Osteoblast (primary cell): ENCODE data around the gene IGFBP2. TPM values are rescaled to one million over a fixed set of nuclear protein-coding genes. Genes with fewer than 3 reads are reported as not detected.

Source experiments
- DNase-seq: peaks from one replicate; pipeline ENCODE4 v3.0.0; 2011; ENCODE audit warnings: low spot score, mixed read lengths; ENCODE audit not compliant: insufficient read length; ENCODE audit errors: missing footprints
- H2AFZ ChIP-seq: 2 replicates; pipeline ENCODE4 v1.6.0; 2011; ENCODE audit warnings: mild to moderate bottlenecking, low read length
- H3K27ac ChIP-seq: 2 replicates; pipeline ENCODE4 v1.5.1; 2011; ENCODE audit warnings: mild to moderate bottlenecking, low read depth, low read length, moderate library complexity
- H3K27me3 ChIP-seq: 2 replicates; pipeline ENCODE4 v1.6.0; 2012; ENCODE audit warnings: mild to moderate bottlenecking, control low read depth, inconsistent platforms, low read length, moderate library complexity; ENCODE audit not compliant: insufficient read depth
- H3K36me3 ChIP-seq: 2 replicates; pipeline ENCODE4 v1.5.1; 2011; ENCODE audit warnings: mild to moderate bottlenecking, low read length, control low read depth, moderate library complexity; ENCODE audit not compliant: insufficient read depth
- H3K4me1 ChIP-seq: 2 replicates; pipeline ENCODE4 v1.5.1; 2011; ENCODE audit warnings: mild to moderate bottlenecking, low read length, control low read depth, moderate library complexity; ENCODE audit not compliant: insufficient read depth
- H3K4me2 ChIP-seq: 2 replicates; pipeline ENCODE4 v1.6.0; 2011; ENCODE audit warnings: mild to moderate bottlenecking, low read length; ENCODE audit not compliant: insufficient read depth
- H3K4me3 ChIP-seq: fragments of 200-600 bp; sonication (generic); 3 replicates; pipeline ENCODE4 v1.5.1; 2012; ENCODE audit warnings: mild to moderate bottlenecking, low read length, inconsistent platforms; ENCODE audit not compliant: insufficient read depth
- H3K79me2 ChIP-seq: 2 replicates; pipeline ENCODE4 v1.6.0; 2012; ENCODE audit warnings: mild to moderate bottlenecking, low read length, control low read depth, inconsistent platforms; ENCODE audit not compliant: insufficient read depth
- H3K9me3 ChIP-seq: 2 replicates; pipeline ENCODE4 v1.5.1; 2011; ENCODE audit warnings: low read depth, low read length, control low read depth
- H4K20me1 ChIP-seq: 2 replicates; pipeline ENCODE4 v1.6.0; 2012; ENCODE audit warnings: mild to moderate bottlenecking, low read length, control low read depth; ENCODE audit not compliant: insufficient read depth
- CTCF ChIP-seq: IDR thresholded peaks from 2 replicates; pipeline ENCODE4 v1.5.1; 2011; ENCODE audit warnings: mild to moderate bottlenecking, low read depth, low read length, moderate library complexity; ENCODE audit errors: extremely low read depth
- total RNA-seq: library from RNA; depleted of rRNA; stranded (reverse); fragments of >200 nt; gene quantifications from 2 replicates; pipeline ENCODE4 v1.2.3, GENCODE V29; 2012

Gene IGFBP2
- total RNA-seq, 1 donor, result 11.2 TPM

- Histone ChIP-seq H3K27me3 (peaks cover 45% of the 10 kb centered on the region), H3K27ac (no peak overlapping the region), H3K4me3 (no peak overlapping the region), H3K4me1 (no peaks in the 10 kb centered on the region), H3K9me3 (no peaks in the 10 kb centered on the region), H2AFZ (no peak overlapping the region), H3K36me3 (no peaks in the 10 kb centered on the region), H3K4me2 (no peak overlapping the region), H4K20me1 (no peaks in the 10 kb centered on the region), H3K79me2 (no peaks in the 10 kb centered on the region)
- DNase-seq, result peak; percentile 37
- no peak for TF ChIP-seq CTCF
Observed at GRCh38 chr2:216671791-216672343, 38.6 kb downstream of the IGFBP2 start.

GRCh38 chr2:216672466-216672865, 39.2 kb downstream of the IGFBP2 start:
- no peaks in the 10 kb centered on the region for H3K9me3 ChIP-seq
- no peaks in the 10 kb centered on the region for H4K20me1 ChIP-seq
- H3K4me3 ChIP-seq, result no peak overlapping the region
- H3K79me2 ChIP-seq, result no peaks in the 10 kb centered on the region
- DNase-seq, result peak; percentile 62
- no peaks in the 10 kb centered on the region for H3K4me1 ChIP-seq
- H3K4me2 ChIP-seq, result no peak overlapping the region
- no peak for TF ChIP-seq CTCF
- H2AFZ ChIP-seq, result no peak overlapping the region
- H3K27me3 ChIP-seq, result peaks cover 47% of the 10 kb centered on the region
- H3K27ac ChIP-seq, result no peak overlapping the region
- no peaks in the 10 kb centered on the region for H3K36me3 ChIP-seq

GRCh38 chr2:216673021-216673420, 39.8 kb downstream of the IGFBP2 start:
- H3K4me1 ChIP-seq, result no peaks in the 10 kb centered on the region
- no peaks in the 10 kb centered on the region for H3K9me3 ChIP-seq
- DNase-seq, result peak; percentile 9
- no peak overlapping the region for H3K27ac ChIP-seq
- H2AFZ ChIP-seq, result no peak overlapping the region
- H3K27me3 ChIP-seq, result peaks cover 46% of the 10 kb centered on the region
- TF ChIP-seq CTCF, result no peak
- H3K4me3 ChIP-seq, result no peak overlapping the region
- no peaks in the 10 kb centered on the region for H3K36me3 ChIP-seq
- H3K4me2 ChIP-seq, result no peak overlapping the region
- H4K20me1 ChIP-seq, result no peaks in the 10 kb centered on the region
- H3K79me2 ChIP-seq, result no peaks in the 10 kb centered on the region

- no peaks in the 10 kb centered on the region for H3K9me3 ChIP-seq
- no peaks in the 10 kb centered on the region for H3K4me1 ChIP-seq
- H3K4me3 ChIP-seq, result no peak overlapping the region
- DNase-seq, result peak; percentile 34
- TF ChIP-seq CTCF, result no peak
- no peak overlapping the region for H3K27ac ChIP-seq
- H3K27me3 ChIP-seq, result peaks cover 44% of the 10 kb centered on the region
- no peak overlapping the region for H3K4me2 ChIP-seq
- H3K36me3 ChIP-seq, result no peaks in the 10 kb centered on the region
- H4K20me1 ChIP-seq, result no peaks in the 10 kb centered on the region
- H2AFZ ChIP-seq, result no peak overlapping the region
- H3K79me2 ChIP-seq, result no peaks in the 10 kb centered on the region
Observed at GRCh38 chr2:216673609-216674008, 40.4 kb downstream of the IGFBP2 start.
